GM19193 (cell line): ENCODE results near the gene MGRN1.

Experiments used
- POLR2A ChIP-seq: IDR thresholded peaks from 4 replicates; pipeline ENCODE4 v1.6.1; 2011; ENCODE audit not compliant: insufficient read depth, insufficient read length; ENCODE audit errors: extremely low read depth

MGRN1 gene

DNA sequence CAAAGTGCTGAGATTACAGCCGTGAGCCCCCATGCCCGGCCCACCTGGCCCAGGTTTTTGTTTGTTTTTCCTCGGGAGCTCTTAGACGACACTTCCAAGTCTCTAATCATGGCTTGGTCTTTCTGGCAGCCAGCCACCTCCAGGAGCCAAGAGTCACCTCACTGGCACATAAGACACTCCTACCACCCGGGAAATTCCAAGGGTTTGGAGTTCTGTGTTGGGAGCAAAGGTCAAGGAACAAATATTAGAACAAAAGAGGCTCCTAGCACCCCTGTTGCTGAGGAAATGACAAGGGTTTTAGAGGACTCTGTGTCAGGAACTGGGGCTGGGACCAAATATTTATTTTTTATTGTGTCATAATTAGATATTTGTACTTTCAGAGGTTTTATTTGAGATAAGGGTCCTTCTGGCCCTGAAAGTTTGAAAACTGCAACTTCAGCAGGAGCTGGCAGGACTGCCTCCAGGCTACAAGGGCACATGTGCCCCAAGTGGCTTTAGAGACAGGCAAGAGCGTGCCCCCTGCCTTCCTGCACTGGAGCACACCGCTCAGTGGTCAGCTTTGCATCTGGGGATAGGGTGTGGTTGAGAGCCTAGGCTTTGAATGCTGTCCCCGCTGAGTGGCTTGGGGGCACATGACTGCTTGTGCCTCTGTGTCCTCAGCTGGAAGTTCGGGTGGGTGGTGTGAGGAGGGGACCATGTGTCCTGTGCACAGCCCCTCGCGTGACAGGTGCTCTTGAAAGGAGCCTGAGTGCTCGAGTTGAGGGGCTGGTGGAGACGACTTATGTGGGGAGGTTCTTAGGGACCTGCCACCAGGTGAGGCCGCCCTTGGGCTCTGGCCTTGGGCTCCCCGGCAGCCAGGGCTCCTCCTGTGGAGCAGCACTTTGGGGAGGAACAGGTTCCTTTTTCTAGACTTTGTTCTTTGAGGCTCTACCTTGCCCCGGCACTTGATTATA lies 29.7 kb downstream of the MGRN1 start:
- no peak for TF ChIP-seq POLR2A

GRCh38 chr16:4654964-4655590 lies 30.5 kb downstream of the MGRN1 start:
- TF ChIP-seq POLR2A = no peak

- TF ChIP-seq POLR2A = no peak
Observed at GRCh38 chr16:4655801-4656200, 31.2 kb downstream of the MGRN1 start.

GRCh38 chr16:4656221-4656620 lies 31.6 kb downstream of the MGRN1 start:
- no peak for TF ChIP-seq POLR2A

DNA sequence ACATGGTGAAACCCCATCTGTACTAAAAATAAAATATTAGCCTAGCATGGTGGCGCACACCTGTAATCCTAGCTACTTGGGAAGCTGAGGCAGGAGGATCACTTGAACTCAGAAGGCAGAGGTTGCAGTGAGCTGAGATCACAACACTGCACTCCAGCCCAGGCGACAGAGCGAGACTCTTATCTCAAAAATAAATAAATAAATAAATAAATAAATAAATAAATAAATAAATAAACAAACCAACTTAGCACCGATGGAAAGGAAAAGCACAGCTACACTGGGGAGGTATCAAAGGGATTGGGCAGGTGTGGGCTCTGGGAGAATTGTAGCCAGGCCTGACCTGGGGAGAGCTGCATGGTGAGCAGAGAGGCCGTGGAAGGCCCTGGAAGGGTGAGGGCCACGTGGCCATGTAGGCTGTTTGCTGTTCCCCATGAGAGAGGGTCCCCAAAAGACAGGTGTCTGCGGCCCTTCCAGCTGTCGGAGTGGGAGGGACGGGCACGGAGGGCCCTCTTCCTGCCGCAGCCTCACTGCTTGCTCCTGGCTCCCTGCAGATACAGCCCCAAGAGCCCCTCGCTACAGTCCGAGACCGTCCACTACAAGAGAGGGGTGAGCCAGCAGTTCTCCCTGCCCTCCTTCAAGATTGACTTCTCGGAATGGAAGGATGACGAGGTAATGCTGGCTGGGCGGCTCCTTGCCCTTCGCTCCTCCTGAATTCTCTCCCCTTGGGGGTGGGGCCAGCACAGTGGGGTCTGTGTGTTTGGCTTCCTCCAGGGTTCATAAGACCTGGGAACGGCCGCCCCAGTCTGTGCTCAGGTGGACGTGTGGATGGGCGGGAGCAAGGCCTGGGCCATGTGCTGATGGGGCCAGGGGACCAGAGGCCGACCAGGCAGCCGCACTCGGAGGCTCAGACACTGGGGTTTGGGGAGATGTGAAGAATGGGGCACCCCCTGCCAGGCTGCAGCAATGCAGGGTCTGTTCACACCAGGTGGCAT lies 32.4 kb downstream of the MGRN1 start:
- TF ChIP-seq POLR2A = no peak

DNA sequence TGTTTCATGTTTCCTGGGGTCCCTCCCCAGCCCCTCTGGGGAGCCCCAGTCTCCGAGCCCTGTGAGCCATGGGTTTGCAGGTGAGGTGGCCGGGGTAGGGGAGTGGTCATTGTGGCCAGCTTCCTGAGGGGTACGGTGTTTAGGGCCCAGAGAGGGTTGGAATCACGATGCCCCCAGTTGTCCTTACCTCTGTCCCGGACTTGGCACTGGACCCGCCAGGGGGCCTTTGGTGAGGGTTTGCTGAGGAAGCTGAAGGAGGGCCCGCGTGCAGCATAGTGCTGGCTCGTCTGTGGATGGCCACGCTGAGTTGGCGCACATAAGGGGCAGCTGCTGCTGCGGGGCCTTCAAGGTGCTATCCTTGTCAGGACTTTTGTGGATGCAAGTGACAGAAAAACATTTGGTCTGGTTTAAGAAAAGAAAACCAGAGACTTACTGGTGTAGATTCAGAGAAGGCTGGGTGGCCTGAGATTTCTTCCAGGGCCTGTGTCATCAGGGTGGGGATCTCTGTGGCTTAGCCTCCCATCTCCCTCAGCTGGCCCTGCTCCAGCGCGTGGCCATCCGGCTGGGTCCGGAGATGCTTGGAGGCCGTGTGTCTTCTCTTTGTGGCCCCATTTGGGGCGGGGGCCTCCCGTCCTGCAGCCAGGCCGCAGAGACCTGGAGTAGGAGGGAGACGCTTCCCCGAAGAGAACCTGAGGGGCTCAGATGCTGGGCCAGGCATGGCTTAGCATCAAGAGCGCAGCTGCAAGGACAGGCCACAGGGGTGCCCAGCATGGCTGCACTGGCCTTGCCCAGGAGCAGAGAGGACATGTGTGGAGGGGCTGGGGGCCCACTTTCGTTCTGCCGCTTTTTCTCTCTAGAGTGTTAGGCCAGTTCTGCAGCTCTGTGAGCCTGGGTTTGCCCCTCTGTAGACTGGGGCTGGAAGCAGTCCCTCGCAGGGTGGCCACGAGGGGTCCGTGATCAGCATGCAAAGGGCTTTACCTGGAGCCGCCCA lies 35.0 kb downstream of the MGRN1 start:
- TF ChIP-seq POLR2A = no peak

DNA sequence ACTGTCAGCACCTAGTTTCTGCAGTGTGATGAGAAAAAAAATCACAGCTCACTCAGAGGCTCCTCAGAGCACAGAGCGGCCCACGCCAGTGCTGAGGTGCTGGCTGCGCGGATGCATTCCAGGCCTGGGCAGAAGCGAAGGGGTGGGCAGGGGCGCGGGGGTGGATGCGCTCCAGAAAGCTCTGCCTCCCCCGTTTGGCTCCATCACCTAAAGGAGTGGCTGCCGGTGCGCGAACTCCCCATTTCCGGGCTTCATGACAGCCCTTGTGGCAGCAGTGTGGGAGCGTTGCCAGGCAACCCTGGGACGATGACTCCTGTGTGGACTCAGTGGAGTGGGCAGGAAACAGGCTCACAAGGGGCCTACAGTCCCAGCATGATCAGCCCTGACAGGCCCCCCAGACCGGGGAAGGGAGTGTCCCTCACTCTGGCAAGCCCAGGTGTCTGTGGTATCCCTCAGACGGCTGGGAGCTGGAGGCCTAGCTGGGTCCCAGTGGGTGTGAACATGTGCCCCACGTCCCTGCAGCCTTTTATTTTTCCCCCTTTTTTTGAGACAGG lies 35.9 kb downstream of the MGRN1 start:
- no peak for TF ChIP-seq POLR2A

- no peak for TF ChIP-seq POLR2A
Observed at GRCh38 chr16:4661661-4662060, 37.0 kb downstream of the MGRN1 start.

DNA sequence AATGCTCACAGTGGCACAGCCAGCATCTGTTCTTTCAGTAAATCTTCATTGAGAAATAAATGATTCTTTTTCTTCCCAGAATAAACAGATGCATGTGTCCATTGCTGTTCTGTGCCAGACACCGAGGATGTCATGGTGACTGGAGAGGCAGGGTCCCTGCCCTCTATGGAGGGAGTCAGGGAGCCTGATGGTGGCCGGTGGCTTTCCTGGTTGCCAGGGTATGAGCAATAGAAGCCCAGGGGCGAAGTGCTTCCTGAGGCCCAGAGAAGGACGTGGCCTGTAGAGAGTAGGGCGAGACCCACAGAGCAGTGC lies 38.8 kb downstream of the MGRN1 start:
- no peak for TF ChIP-seq POLR2A

GRCh38 chr16:4663777-4664465 lies 39.3 kb downstream of the MGRN1 start:
- TF ChIP-seq POLR2A = no peak

DNA sequence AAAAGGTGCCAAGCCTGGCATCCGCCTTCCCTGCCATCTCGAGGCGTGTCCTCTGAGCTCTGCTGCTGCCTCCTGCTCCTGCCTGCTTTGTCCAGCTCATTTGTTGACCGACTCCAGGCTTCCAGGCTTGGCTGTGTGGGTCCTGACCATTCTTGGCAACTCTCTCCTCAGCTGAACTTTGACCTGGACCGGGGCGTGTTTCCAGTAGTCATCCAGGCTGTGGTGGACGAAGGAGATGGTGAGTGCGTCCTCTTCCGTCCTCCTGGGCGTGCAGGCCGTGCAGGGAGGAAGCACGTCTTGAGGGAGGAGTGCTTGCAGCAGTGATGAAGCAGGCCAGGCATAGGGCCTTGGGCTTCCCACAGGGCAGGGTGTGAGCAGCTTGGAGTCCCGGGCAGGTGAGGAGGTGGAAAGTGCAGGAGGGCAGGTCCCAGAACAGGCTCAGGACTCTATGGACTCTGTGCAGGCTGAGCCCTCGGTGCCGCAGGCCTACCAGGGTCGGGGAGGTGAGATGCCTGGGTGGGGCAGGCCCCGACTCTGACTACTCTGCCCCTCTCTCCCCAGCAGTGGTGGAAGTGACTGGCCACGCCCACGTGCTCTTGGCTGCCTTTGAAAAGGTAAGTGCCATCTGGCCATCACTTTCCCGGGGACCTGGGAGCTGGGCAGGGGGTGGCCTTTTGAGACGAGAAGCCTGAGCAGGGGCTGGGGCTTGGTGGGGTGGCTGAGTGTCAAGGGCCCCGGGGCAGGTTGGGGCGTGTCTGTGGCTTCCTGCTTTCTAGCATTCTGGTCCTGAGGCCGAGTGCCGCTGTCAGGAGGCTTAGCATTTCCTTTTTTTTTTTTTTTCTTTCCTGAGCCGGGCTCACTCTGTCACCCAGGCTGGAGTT lies 40.2 kb downstream of the MGRN1 start:
- no peak for TF ChIP-seq POLR2A

DNA sequence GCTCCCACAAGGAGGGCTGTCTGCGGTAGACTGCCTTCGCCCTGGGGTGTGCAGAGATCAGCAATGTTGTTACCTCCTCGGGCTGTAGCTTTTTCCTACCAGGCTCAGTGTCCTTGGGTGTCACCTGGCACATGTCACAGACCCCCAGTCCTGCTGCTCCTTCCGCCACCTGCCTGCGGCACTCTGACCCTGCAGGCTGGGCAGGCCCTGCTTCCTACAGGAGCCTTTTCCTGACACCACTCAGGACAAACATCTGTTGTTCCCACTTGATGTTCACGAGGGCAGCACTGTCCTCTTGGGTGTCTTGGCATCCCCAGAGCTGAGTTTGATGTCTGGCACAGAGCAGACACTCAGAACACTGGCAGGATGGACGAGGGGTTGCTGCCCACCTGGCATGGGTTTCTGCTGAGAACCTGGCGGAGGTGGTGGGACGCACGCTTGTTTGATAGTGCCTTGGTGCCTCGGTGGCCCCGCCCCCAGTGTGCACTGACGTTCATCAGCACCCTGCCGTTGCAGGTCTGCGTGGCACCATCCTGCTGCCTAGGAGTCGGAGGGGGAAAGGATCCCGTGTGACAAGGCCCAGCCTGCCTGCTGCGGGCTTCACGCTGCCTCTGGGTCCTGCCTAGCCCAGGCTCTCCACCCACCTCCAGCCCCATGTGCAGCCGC lies 42.0 kb downstream of the MGRN1 start:
- TF ChIP-seq POLR2A = no peak
